ENCODE measurements around the gene AGBL4.

The AGBL4 gene

GRCh38 chr1:48756683-48757316 is 1267.0 kb downstream of the AGBL4 start:
- DNase-seq = no peak

DNA sequence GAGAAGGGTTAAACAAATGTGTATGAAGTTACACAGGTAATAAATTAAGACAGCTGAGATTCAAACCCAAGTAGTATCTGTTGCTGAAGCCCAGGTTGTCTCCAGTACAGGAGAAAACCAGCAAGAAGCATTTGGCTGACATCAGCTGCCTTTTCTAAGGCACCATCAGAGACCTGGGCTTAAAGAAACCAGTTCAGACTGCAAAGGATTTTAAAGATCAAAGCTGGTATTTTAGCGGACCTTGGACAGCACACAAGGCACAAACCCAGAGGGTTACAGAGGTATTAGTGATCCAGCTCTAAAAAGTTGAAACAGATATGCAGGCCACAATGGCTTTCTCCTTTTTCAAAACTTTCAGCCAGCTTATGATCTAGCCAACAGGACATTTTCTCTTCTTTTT is 1270.5 kb downstream of the AGBL4 start:
- DNase-seq = no peak

DNA sequence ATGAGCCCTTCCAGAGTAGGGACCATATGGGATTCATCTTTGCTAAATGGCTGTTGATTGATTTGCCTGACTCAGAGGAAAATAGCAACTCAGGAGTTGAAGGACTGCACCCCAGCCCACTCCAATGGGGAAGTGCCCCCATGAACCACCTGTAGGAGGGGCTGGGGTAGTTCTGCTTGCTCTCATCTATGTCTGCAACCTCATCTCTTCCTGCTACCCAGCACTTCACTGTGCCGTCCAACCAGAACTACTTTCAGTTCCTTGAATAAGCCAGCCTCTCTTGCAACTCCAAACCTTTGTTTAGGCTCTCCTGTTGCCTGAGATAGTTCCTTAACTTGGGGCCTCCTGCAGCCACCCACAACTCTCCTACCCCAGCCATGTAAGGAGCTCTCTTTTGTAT is 1273.6 kb downstream of the AGBL4 start:
- DNase-seq = no peak

- DNase-seq = no peak
Observed at GRCh38 chr1:48749068-48749467, 1274.7 kb downstream of the AGBL4 start.

DNA sequence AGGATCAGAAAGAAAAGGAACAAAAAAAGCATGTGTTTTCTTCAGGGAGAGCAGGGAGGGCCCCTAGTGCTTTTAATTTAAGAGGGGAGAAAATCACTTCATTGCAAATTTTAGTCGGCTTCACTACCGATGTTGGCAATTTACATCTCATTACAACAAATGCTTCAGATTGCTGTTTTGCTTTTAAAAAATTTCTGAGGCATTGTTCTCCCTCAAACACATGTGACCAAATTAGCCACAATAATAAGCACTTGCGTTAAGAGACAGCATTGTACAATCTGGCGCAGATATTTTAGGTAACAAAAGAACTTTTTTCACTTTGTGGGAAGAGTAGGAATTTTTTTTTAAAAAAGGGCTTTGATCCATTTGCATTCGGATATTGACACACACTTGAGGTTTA is 1276.8 kb downstream of the AGBL4 start:
- no peak for DNase-seq

DNA sequence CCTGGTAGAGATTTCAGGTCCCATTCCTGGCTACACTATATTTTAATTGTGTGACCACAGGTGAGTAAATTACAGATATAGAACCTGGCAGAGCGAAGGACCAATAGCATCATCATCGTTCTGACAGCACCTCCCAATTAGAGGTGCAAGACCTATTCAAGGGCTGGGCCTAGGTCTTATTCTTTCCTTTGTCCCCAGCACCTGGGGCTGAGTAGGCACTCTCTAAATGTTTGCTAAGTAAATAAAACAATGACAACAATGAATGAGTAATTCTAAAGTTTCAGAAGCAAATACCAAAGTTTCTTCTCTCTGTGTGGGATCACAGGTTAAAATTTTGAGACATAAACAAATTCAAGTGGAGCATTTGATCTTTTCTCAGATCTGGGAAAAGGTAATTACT is 1279.7 kb downstream of the AGBL4 start:
- no peak for DNase-seq

GRCh38 chr1:48743480-48743879 is 1280.3 kb downstream of the AGBL4 start:
- no peak for DNase-seq

- peak; percentile 95 for DNase-seq
Observed at GRCh38 chr1:48741380-48741779, 1282.4 kb downstream of the AGBL4 start.

- no peak for DNase-seq
Observed at GRCh38 chr1:48740621-48741020, 1283.1 kb downstream of the AGBL4 start.

DNA sequence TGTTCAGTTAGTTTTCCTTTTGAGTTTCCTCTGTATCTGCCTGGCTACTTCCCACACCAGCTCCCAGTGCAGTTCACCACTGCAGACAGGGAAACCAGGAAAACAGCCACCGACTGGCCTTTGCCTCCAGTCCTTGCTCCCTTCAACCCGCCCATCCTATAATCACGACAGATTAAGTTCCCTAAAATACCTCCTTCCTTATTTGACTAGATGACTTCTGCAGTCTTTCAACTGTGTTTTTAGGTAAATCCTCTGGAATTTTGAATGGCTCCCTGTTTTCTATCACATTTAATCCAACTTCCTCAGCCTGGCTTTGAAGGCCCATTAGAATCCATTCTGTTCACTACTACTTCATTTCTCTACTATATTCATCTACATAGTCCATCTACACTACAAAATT is 1284.7 kb downstream of the AGBL4 start:
- no peak for DNase-seq

DNA sequence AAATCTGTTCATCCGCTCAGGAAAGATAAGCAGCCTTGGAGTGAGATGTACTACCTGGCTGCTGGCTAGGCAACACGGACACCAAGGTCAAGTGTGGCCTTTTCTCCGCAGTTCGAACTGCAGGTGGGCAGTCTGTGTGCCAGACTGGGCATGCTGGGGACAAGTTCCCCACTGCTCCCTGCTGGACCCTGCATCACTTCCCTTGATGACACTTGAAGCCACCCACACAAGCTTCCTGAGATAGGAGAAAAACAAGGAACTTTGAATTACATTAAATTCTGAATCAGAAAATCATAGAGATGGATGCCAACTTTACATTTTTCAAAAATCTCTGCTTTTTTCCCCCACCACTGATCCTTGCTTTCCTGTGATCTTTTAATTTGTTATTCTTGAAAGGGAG is 1285.4 kb downstream of the AGBL4 start:
- DNase-seq = no peak

DNA sequence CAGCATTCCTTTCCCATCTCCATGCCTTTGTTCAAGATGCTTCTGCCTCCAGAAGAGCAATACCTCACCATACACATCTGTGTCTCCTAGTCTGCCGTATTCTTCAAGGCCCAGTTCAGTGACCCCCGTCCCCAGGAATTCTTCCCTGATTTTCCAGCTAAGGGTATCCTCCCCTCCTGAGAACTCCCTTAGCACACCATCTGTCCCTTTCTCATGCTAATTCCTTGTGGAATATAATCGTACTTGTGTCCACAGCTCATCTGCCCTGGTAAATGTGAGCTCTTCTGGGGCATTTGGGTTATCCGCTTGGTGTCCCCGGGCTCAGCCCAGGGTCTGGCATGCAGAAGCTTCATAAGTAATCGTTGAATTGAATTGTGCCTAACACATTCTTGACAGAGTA is 1288.0 kb downstream of the AGBL4 start:
- no peak for DNase-seq

DNA sequence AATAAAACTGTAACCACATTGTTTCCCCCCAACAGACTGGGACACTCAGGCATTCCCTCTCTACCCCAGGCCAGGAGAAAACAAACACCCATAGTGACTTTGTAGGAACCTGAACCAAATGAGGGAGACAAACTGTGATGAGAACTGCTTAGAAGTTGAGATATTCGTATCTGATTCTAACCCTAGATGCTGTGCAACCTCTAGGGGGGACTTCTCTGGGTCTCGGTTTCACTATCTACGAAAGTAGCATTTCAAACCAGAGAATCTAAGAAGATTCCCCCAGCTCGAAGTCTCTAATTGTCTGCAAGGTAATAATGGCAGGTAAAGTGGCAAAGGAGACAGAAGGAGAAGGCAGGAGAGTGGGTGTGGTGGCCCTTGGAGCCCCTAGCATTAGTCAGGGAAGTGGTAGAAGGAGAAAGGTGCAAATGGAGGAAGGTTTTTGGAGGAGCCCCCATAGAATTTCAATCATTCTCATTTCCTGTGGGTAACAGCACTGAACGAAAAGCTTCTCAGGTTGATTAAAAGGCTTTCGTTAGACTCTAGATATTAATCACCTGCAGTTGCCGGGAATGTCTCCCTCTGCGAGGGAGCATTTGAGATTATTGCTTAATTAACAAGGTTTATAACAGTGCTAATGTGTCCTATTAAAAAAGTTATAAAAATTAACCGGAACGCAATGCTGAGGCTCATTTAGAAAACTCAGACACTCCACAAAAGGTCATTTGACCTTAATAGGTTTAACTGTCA is 1293.4 kb downstream of the AGBL4 start:
- DNase-seq = no peak

- no peak for DNase-seq
Observed at GRCh38 chr1:48728584-48728983, 1295.2 kb downstream of the AGBL4 start.

DNA sequence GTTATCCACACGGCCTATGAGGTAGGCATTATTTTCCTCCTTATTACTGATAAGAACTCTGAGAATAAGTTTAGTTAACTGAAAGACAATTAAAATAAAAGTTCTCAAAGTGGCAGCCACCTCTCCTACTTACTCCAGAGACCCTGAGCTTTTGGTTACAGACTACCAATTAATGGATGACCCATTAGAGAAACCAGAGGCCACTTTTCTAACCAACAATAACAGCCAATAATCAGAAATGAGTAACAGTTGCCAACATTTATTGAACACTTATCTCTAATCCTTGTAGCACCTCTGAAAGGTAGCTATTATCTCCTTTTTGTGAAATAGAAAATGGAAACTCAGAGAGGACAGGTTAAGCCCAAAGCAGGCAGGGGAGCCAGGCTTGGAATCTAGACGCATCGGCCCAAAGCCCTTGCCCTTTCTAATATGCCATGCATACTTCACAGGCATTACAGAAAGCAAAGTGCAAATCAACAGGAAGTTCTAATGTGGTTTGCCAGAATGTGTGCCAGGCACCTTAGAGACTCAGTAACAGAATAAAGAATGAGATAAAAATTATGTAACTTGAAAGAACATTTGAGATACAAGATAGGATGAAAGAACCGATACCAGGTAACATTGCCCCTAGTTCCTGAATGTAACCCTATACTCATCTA is 1297.1 kb downstream of the AGBL4 start:
- no peak for DNase-seq

GRCh38 chr1:48726139-48726538 is 1297.6 kb downstream of the AGBL4 start:
- no peak for DNase-seq

- no peak for DNase-seq
Observed at GRCh38 chr1:48725341-48726046, 1298.3 kb downstream of the AGBL4 start.

- no peak for DNase-seq
Observed at GRCh38 chr1:48720929-48721328, 1302.8 kb downstream of the AGBL4 start.

- no peak for DNase-seq
Observed at GRCh38 chr1:48718705-48719104, 1305.0 kb downstream of the AGBL4 start.

DNA sequence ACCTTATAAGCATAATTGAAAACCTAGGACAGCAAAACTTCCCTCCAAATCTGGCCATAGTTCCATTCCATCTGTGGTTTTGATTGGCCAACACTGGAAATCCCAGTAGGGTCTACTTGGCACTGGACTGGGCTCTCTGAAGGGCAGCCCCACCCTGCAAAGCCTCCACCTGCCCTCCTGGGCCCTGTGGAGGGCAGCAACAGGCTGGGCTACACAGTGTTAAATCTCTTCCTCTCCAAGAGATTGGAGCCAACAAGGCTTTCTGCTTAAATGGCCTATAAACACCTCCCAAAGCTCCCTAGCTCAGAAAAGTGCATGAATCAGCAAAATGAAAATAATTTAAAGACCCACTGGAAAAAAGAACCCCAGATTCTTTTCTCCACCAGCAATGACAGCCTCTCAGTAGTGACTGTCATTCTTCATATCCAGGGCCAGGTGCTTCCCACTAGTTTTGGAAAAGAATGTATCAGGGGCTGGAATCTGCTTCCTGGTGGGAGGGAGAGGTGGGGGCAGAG is 1305.6 kb downstream of the AGBL4 start:
- no peak for DNase-seq

GRCh38 chr1:48717082-48717481 is 1306.7 kb downstream of the AGBL4 start:
- peak; percentile 32 for DNase-seq

- no peak for DNase-seq
Observed at GRCh38 chr1:48715921-48716320, 1307.8 kb downstream of the AGBL4 start.

GRCh38 chr1:48710915-48711314 is 1312.8 kb downstream of the AGBL4 start:
- DNase-seq = no peak
